ENCODE results near the gene RAB21.

- no peak for TF ChIP-seq CTCF (IDR thresholded peaks at IDR 0.05; ENCODE audit: low read depth, low read length)
- no peak for TF ChIP-seq EZH2phosphoT487 (IDR thresholded peaks at IDR 0.05; ENCODE audit: low read depth)
Measured at GRCh38 chr12:71790331-71790730, 35.7 kb downstream of the RAB21 start.
